ENCODE data around the gene ESD. TPM values are rescaled to one million over a fixed set of nuclear protein-coding genes. Genes with fewer than 3 reads are reported as not detected.

Gene ESD
- total and polyA plus RNA-seq, 10 of the 15 experiments (the other 5 are each of a cell fraction or from before 2014, with no cell fraction given): 105 to 387 (median 195) TPM

DNA sequence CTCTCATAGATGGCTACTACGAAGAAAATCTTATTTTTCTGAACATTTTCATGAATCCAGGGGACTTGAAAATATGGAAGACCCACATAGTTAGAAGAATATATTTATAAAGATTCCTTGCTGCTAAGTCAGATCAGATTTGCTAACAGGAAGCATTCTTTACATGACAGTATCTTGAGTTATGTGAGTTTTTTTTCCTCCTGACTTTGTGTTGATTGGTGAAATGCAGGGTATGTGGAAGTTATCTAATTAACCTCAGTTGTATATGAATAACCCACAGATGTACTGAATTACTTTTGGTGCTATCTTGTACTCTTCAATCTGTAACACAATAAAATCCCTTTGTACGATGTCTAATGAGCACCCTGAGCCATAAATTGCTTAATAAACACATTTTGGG lies 53.8 kb downstream of the ESD start (continued):
- TF ChIP-seq NRF1 (conservative IDR thresholded peaks at IDR 0.05; ENCODE audit: low read depth, low read length): no peak
- no peak for TF ChIP-seq EGR1 (IDR thresholded peaks at IDR 0.05; ENCODE audit: borderline replicate concordance in 1 of 2, low read depth in 2 of 2, low read length in 2 of 2)
- TF ChIP-seq SMARCA5 (IDR thresholded peaks at IDR 0.05): no peak
- TF ChIP-seq, protein P1, sequence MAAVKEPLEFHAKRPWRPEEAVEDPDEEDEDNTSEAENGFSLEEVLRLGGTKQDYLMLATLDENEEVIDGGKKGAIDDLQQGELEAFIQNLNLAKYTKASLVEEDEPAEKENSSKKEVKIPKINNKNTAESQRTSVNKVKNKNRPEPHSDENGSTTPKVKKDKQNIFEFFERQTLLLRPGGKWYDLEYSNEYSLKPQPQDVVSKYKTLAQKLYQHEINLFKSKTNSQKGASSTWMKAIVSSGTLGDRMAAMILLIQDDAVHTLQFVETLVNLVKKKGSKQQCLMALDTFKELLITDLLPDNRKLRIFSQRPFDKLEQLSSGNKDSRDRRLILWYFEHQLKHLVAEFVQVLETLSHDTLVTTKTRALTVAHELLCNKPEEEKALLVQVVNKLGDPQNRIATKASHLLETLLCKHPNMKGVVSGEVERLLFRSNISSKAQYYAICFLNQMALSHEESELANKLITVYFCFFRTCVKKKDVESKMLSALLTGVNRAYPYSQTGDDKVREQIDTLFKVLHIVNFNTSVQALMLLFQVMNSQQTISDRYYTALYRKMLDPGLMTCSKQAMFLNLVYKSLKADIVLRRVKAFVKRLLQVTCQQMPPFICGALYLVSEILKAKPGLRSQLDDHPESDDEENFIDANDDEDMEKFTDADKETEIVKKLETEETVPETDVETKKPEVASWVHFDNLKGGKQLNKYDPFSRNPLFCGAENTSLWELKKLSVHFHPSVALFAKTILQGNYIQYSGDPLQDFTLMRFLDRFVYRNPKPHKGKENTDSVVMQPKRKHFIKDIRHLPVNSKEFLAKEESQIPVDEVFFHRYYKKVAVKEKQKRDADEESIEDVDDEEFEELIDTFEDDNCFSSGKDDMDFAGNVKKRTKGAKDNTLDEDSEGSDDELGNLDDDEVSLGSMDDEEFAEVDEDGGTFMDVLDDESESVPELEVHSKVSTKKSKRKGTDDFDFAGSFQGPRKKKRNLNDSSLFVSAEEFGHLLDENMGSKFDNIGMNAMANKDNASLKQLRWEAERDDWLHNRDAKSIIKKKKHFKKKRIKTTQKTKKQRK (IDR thresholded peaks at IDR 0.05; ENCODE audit: low read depth, low read length): no peak
- no peak for TF ChIP-seq ESRRA (IDR thresholded peaks at IDR 0.05; ENCODE audit: low read length)
- no peak for TF ChIP-seq BRCA1 (IDR thresholded peaks at IDR 0.05; ENCODE audit: low read depth, low read length)
- no peak for TF ChIP-seq MEF2A (IDR thresholded peaks at IDR 0.05; ENCODE audit: insufficient read depth, low read depth, low read length)

DNA sequence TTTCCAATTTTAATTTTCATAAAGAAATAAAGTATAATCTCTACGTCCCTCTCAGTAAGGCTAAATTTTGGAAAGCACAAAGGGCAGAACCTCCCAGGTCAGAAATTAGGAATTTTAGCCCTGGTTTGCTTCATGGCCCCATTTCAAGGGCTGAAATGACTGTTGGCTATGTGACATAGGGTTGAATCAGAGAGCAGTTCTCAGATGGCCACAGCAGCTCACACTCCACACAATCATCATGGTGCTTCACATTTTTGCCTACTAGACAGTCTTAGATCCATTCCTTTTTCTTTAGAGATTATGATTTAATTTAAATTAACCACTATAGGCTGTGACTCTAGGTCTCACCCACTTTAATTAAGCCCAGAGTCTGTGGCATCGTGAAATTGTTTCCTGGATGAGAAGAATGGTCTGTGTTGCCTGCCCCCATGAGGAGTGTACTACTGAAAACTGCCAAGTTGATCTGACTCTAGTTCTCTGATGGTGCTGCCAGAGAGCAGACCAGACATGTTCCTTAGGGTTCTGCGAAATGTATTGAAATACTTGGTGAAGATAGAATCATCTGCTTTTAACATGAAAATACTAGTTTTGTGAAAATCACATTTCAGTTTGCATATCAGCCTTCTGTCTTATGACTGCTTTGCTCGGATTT lies 57.4 kb downstream of the ESD start:
- SMC1A ChIA-PET (ENCODE audit: uncharacterized antibody, unreplicated experiment): interaction anchor here (0.9 to 1.4 kb wide), 3 partner anchors 11 to 204 kb away, joined by 3 to 4 read pairs (median 3); no protein-coding TSS in a partner anchor
- intact Hi-C loops (cut with micrococcal nuclease; ENCODE audit: unreplicated experiment) (no loop called here), in situ Hi-C loops (cut with MboI) (no loop called here)
- Histone ChIP-seq H3K4me1 (ENCODE audit: control insufficient read depth, insufficient read depth, low read length) (no peaks in the 10 kb centered on the region), H3K4me2 (ENCODE audit: control insufficient read depth, insufficient read depth) (no peak overlapping the region), H3K79me2 (ENCODE audit: control insufficient read depth, insufficient read depth, low read length) (no peaks in the 10 kb centered on the region), H3K27ac (ENCODE audit: control insufficient read depth, insufficient read depth) (no peak overlapping the region), H3K27me3 (replicated peaks in 1 of 2; ENCODE audit: control insufficient read depth in 2 of 2, insufficient read depth in 2 of 2, low read length in 1 of 2) (no peaks in the 10 kb centered on the region), H3K9ac (ENCODE audit: control insufficient read depth, insufficient read depth, low read length) (no peak overlapping the region), H3K4me3 (no peak overlapping the region), H3K36me3 (ENCODE audit: control insufficient read depth in 2 of 2, insufficient read depth in 2 of 2, low read length in 1 of 2) (peaks cover 6 to 31% of the 10 kb centered on the region in 2 experiments), H2AFZ (ENCODE audit: control insufficient read depth, low read depth, low read length) (no peak overlapping the region), H4K20me1 (ENCODE audit: control insufficient read depth, insufficient read depth) (no peaks in the 10 kb centered on the region), H3K9me3 (replicated peaks; ENCODE audit: control insufficient read depth, insufficient read depth, low read length) (no peaks in the 10 kb centered on the region)
- WGBS (ENCODE audit: insufficient coverage, insufficient replicate concordance, low lambda C conversion rate, missing lambda C conversion rate): 98% methylated on average over 4 of the region's 4 CpGs
- FAIRE-seq (no peak), ATAC-seq (no peak), DNase-seq (ENCODE audit: low read depth, low spot score) (no peak)
- RAD21 ChIA-PET (ENCODE audit: unreplicated experiment): no interaction called here
- POLR2A ChIA-PET: interaction anchor here (0.5 kb wide), 1 partner anchor 335 kb away, joined by 5 read pairs; no protein-coding TSS in a partner anchor
- no TSS peak for BruUV-seq (replicated peaks)
- CTCF ChIA-PET: interaction anchor here (0.6 to 1.2 kb wide), 3 partner anchors 11 to 33 kb away, joined by 3 read pairs; no protein-coding TSS in a partner anchor
- TF ChIP-seq DPF2 (IDR thresholded peaks at IDR 0.05) (no peak), POU2F2 (IDR thresholded peaks at IDR 0.05; ENCODE audit: borderline replicate concordance, low read depth, low read length) (no peak), ATF7 (IDR thresholded peaks at IDR 0.05; ENCODE audit: low read depth) (no peak), POLR2AphosphoS2 (IDR thresholded peaks at IDR 0.05; ENCODE audit: low read depth, low read length) (no peak)
- TF ChIP-seq, protein P2, sequence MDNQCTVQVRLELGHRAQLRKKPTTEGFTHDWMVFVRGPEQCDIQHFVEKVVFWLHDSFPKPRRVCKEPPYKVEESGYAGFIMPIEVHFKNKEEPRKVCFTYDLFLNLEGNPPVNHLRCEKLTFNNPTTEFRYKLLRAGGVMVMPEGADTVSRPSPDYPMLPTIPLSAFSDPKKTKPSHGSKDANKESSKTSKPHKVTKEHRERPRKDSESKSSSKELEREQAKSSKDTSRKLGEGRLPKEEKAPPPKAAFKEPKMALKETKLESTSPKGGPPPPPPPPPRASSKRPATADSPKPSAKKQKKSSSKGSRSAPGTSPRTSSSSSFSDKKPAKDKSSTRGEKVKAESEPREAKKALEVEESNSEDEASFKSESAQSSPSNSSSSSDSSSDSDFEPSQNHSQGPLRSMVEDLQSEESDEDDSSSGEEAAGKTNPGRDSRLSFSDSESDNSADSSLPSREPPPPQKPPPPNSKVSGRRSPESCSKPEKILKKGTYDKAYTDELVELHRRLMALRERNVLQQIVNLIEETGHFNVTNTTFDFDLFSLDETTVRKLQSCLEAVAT (IDR thresholded peaks at IDR 0.05): no peak
- TF ChIP-seq, protein P1 (IDR thresholded peaks at IDR 0.05; ENCODE audit: low read depth, low read length): no peak
- TF ChIP-seq, protein P3, sequence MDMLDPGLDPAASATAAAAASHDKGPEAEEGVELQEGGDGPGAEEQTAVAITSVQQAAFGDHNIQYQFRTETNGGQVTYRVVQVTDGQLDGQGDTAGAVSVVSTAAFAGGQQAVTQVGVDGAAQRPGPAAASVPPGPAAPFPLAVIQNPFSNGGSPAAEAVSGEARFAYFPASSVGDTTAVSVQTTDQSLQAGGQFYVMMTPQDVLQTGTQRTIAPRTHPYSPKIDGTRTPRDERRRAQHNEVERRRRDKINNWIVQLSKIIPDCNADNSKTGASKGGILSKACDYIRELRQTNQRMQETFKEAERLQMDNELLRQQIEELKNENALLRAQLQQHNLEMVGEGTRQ (IDR thresholded peaks at IDR 0.05; ENCODE audit: borderline replicate concordance, low read depth, low read length): no peak
